HL-60 (cell line): Measurements from ENCODE around the gene CLNS1A.

Source experiments
- CTCF ChIP-seq: IDR thresholded peaks from one replicate; pipeline ENCODE4 v1.5.1; 2011; ENCODE audit warnings: low read length, control low read depth, inconsistent platforms; ENCODE audit not compliant: insufficient read depth
- POLR2AphosphoS5 ChIP-seq: IDR thresholded peaks from 2 replicates; pipeline ENCODE4 v1.6.1; 2012; ENCODE audit warnings: low read depth
- TF ChIP-seq, protein P1 (sequence below): IDR thresholded peaks from 2 replicates; pipeline ENCODE4 v1.6.1; 2012; ENCODE audit warnings: low read depth; ENCODE audit not compliant: insufficient replicate concordance

DNA sequence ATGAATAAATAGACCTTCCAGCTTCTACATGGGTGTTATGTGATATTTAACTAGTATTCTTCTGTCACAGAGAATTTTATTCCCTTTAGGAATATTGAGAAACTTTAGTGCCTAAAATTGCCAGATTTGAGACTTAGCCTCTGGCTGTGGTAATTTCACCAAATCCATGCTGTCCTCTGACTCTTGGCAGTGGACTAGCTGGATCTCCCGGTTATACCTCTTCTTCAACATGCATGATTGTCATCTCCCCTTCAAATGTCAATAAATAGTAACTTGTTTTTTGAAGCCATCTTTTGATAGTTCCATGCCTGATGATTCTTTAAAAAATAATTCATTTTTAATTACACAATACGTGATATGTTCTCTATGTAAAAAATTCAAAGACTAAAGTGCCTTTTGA, 39.4 kb downstream of the CLNS1A start:
- TF ChIP-seq CTCF (no peak), POLR2AphosphoS5 (no peak)
- TF ChIP-seq, protein P1, sequence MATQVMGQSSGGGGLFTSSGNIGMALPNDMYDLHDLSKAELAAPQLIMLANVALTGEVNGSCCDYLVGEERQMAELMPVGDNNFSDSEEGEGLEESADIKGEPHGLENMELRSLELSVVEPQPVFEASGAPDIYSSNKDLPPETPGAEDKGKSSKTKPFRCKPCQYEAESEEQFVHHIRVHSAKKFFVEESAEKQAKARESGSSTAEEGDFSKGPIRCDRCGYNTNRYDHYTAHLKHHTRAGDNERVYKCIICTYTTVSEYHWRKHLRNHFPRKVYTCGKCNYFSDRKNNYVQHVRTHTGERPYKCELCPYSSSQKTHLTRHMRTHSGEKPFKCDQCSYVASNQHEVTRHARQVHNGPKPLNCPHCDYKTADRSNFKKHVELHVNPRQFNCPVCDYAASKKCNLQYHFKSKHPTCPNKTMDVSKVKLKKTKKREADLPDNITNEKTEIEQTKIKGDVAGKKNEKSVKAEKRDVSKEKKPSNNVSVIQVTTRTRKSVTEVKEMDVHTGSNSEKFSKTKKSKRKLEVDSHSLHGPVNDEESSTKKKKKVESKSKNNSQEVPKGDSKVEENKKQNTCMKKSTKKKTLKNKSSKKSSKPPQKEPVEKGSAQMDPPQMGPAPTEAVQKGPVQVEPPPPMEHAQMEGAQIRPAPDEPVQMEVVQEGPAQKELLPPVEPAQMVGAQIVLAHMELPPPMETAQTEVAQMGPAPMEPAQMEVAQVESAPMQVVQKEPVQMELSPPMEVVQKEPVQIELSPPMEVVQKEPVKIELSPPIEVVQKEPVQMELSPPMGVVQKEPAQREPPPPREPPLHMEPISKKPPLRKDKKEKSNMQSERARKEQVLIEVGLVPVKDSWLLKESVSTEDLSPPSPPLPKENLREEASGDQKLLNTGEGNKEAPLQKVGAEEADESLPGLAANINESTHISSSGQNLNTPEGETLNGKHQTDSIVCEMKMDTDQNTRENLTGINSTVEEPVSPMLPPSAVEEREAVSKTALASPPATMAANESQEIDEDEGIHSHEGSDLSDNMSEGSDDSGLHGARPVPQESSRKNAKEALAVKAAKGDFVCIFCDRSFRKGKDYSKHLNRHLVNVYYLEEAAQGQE: no peak
